Loucy (cell line): ENCODE results near the gene P4HA3.

ENCODE experiments used
- EZH2phosphoT487 ChIP-seq: fragments of 200-600 bp; IDR thresholded peaks from 2 replicates; pipeline ENCODE4 v1.6.1; 2018; ENCODE audit warnings: antibody characterized with exemption, mild to moderate bottlenecking, moderate library complexity, borderline replicate concordance
- TF ChIP-seq, protein P1 (sequence below): fragments of 200-600 bp; sonication (generic); conservative IDR thresholded peaks from 2 replicates; pipeline ENCODE4 v1.5.1; 2014; ENCODE audit warnings: mild to moderate bottlenecking, antibody characterized with exemption, low read length

- TF ChIP-seq, protein P1, sequence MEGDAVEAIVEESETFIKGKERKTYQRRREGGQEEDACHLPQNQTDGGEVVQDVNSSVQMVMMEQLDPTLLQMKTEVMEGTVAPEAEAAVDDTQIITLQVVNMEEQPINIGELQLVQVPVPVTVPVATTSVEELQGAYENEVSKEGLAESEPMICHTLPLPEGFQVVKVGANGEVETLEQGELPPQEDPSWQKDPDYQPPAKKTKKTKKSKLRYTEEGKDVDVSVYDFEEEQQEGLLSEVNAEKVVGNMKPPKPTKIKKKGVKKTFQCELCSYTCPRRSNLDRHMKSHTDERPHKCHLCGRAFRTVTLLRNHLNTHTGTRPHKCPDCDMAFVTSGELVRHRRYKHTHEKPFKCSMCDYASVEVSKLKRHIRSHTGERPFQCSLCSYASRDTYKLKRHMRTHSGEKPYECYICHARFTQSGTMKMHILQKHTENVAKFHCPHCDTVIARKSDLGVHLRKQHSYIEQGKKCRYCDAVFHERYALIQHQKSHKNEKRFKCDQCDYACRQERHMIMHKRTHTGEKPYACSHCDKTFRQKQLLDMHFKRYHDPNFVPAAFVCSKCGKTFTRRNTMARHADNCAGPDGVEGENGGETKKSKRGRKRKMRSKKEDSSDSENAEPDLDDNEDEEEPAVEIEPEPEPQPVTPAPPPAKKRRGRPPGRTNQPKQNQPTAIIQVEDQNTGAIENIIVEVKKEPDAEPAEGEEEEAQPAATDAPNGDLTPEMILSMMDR = no peak
- no peak for TF ChIP-seq EZH2phosphoT487
Observed at GRCh38 chr11:74283580-74284180, 27.8 kb downstream of the P4HA3 start.
